SW 1271 (cell line): Measurements from ENCODE around the gene GGT7.
"Not testable (repeated sequence)": the region's sequence is repeated elsewhere in the genome, so short reads cannot be mapped to it uniquely, and the experiment has no call there.

Source experiments
- DNase-seq, 2 experiments: peaks; one replicate each; lab custom pipeline; 2025; lab: John Stamatoyannopoulos, UW

Gene GGT7

GRCh38 chr20:34872622-34873224, at the start of gene GGT7:
TSS of gene GGT7 (minus strand) at chr20:34872856. CDS start at chr20:34872815, 41 bp downstream.
- DNase-seq: peak; percentile 75 to 92

GRCh38 chr20:34921436-34921835, 48.8 kb upstream of the GGT7 start:
- no peak for DNase-seq

GRCh38 chr20:34920055-34920454, 47.4 kb upstream of the GGT7 start:
- DNase-seq: no peak

GRCh38 chr20:34916774-34917354, 44.2 kb upstream of the GGT7 start:
- no peak for DNase-seq

- DNase-seq: no peak
These were observed 43.2 kb upstream of the GGT7 start for GRCh38 chr20:34915749-34916455.

- no peak for DNase-seq
These were observed 42.5 kb upstream of the GGT7 start for GRCh38 chr20:34915131-34915530.

GRCh38 chr20:34907616-34908469, 35.2 kb upstream of the GGT7 start:
- peak; percentile 99 to 100 for DNase-seq

GRCh38 chr20:34904202-34904621, 31.6 kb upstream of the GGT7 start:
- DNase-seq: no peak

- not testable (repeated sequence) for DNase-seq
These were observed 26.1 kb upstream of the GGT7 start for GRCh38 chr20:34898731-34899130.

GRCh38 chr20:34898129-34898528, 25.5 kb upstream of the GGT7 start:
- not testable (repeated sequence) for DNase-seq

GRCh38 chr20:34896086-34896621, 23.5 kb upstream of the GGT7 start:
- no peak for DNase-seq

GRCh38 chr20:34895465-34895864, 22.8 kb upstream of the GGT7 start:
- no peak for DNase-seq

GRCh38 chr20:34894723-34895122, 22.1 kb upstream of the GGT7 start:
- DNase-seq: no peak

- DNase-seq: no peak
These were observed 20.0 kb upstream of the GGT7 start for GRCh38 chr20:34892671-34893070.

GRCh38 chr20:34891166-34892062, 18.8 kb upstream of the GGT7 start:
- peak; percentile 66 to 93 for DNase-seq

- DNase-seq: no peak
These were observed 15.8 kb upstream of the GGT7 start for GRCh38 chr20:34888468-34888867.

- no peak for DNase-seq
These were observed 14.4 kb upstream of the GGT7 start for GRCh38 chr20:34887023-34887422.

GRCh38 chr20:34886122-34886521, 13.5 kb upstream of the GGT7 start:
- no peak for DNase-seq

GRCh38 chr20:34884260-34884659, 11.6 kb upstream of the GGT7 start:
- DNase-seq: no peak

GRCh38 chr20:34883809-34884208, 11.2 kb upstream of the GGT7 start:
- no peak for DNase-seq

- no peak for DNase-seq
These were observed 10.5 kb upstream of the GGT7 start for GRCh38 chr20:34883087-34883688.
